Measurements from ENCODE around the gene CELSR2.
A peak's percentile ranks its signal among the peaks of the same experiment; 100 is the strongest.
"Not testable (repeated sequence)": the region's sequence is repeated elsewhere in the genome, so short reads cannot be mapped to it uniquely, and the experiment has no call there.

The CELSR2 gene

GRCh38 chr1:109283748-109284600 lies 34.6 kb downstream of the CELSR2 start:
- H3K4me3 Mint-ChIP-seq, result peak overlapping the region; percentile 97
- no peaks in the 10 kb centered on the region for H3K36me3 Mint-ChIP-seq
- H3K4me1 Mint-ChIP-seq (ENCODE audit: low read depth), result peaks cover 9% of the 10 kb centered on the region
- H3K27me3 Mint-ChIP-seq, result no peaks in the 10 kb centered on the region
- no peaks in the 10 kb centered on the region for H3K9me3 Mint-ChIP-seq (ENCODE audit: low read depth)
- H3K27ac Mint-ChIP-seq, result peak overlapping the region; percentile 89

GRCh38 chr1:109286762-109287161 lies 37.4 kb downstream of the CELSR2 start:
- H3K27me3 Mint-ChIP-seq; H3K4me1 Mint-ChIP-seq (ENCODE audit: low read depth); H3K9me3 Mint-ChIP-seq (ENCODE audit: low read depth); H3K27ac Mint-ChIP-seq; H3K36me3 Mint-ChIP-seq; H3K4me3 Mint-ChIP-seq: not testable (repeated sequence)

- Mint-ChIP-seq H3K27me3 (no peaks in the 10 kb centered on the region), H3K9me3 (ENCODE audit: low read depth) (no peaks in the 10 kb centered on the region), H3K27ac (no peak overlapping the region), H3K36me3 (no peaks in the 10 kb centered on the region), H3K4me1 (ENCODE audit: low read depth) (no peaks in the 10 kb centered on the region), H3K4me3 (no peak overlapping the region)
Measured at GRCh38 chr1:109290137-109290536, 40.8 kb downstream of the CELSR2 start.

GRCh38 chr1:109290998-109291397 lies 41.7 kb downstream of the CELSR2 start:
- H3K27me3 Mint-ChIP-seq, result peaks cover 3% of the 10 kb centered on the region
- H3K4me3 Mint-ChIP-seq, result no peak overlapping the region
- H3K9me3 Mint-ChIP-seq (ENCODE audit: low read depth), result no peaks in the 10 kb centered on the region
- no peak overlapping the region for H3K27ac Mint-ChIP-seq
- H3K36me3 Mint-ChIP-seq, result no peaks in the 10 kb centered on the region
- no peaks in the 10 kb centered on the region for H3K4me1 Mint-ChIP-seq (ENCODE audit: low read depth)

- Mint-ChIP-seq H3K27me3 (peaks cover 3% of the 10 kb centered on the region), H3K27ac (no peak overlapping the region)
Measured at GRCh38 chr1:109292364-109292763, 43.0 kb downstream of the CELSR2 start.

GRCh38 chr1:109293026-109293425 lies 43.7 kb downstream of the CELSR2 start:
- Mint-ChIP-seq H3K4me3 (no peak overlapping the region), H3K36me3 (no peaks in the 10 kb centered on the region), H3K27me3 (peaks cover 3% of the 10 kb centered on the region), H3K9me3 (ENCODE audit: low read depth) (no peaks in the 10 kb centered on the region), H3K4me1 (ENCODE audit: low read depth) (no peaks in the 10 kb centered on the region), H3K27ac (no peak overlapping the region)

More at GRCh38 chr1:109292364-109292763, 43.0 kb downstream of the CELSR2 start:
- Mint-ChIP-seq H3K4me1 (ENCODE audit: low read depth) (no peaks in the 10 kb centered on the region), H3K4me3 (no peak overlapping the region), H3K36me3 (no peaks in the 10 kb centered on the region), H3K9me3 (ENCODE audit: low read depth) (no peaks in the 10 kb centered on the region)

- H3K9me3 Mint-ChIP-seq (ENCODE audit: low read depth), result no peaks in the 10 kb centered on the region
- H3K36me3 Mint-ChIP-seq, result no peaks in the 10 kb centered on the region
- no peaks in the 10 kb centered on the region for H3K4me1 Mint-ChIP-seq (ENCODE audit: low read depth)
- H3K27ac Mint-ChIP-seq, result no peak overlapping the region
- peaks cover 3% of the 10 kb centered on the region for H3K27me3 Mint-ChIP-seq
- H3K4me3 Mint-ChIP-seq, result no peak overlapping the region
Measured at GRCh38 chr1:109294481-109294880, 45.1 kb downstream of the CELSR2 start.

GRCh38 chr1:109295712-109296415 lies 46.5 kb downstream of the CELSR2 start:
- Mint-ChIP-seq H3K4me1 (ENCODE audit: low read depth) (no peaks in the 10 kb centered on the region), H3K9me3 (ENCODE audit: low read depth) (no peaks in the 10 kb centered on the region), H3K4me3 (no peak overlapping the region), H3K27ac (no peak overlapping the region), H3K36me3 (no peaks in the 10 kb centered on the region), H3K27me3 (peaks cover 3% of the 10 kb centered on the region)

GRCh38 chr1:109296782-109297181 lies 47.4 kb downstream of the CELSR2 start:
- Mint-ChIP-seq H3K27ac (no peak overlapping the region), H3K4me1 (ENCODE audit: low read depth) (no peaks in the 10 kb centered on the region), H3K9me3 (ENCODE audit: low read depth) (no peaks in the 10 kb centered on the region), H3K27me3 (peaks cover 3% of the 10 kb centered on the region), H3K36me3 (no peaks in the 10 kb centered on the region), H3K4me3 (no peak overlapping the region)

- no peak overlapping the region for H3K27ac Mint-ChIP-seq
- peaks cover 3% of the 10 kb centered on the region for H3K27me3 Mint-ChIP-seq
- no peaks in the 10 kb centered on the region for H3K9me3 Mint-ChIP-seq (ENCODE audit: low read depth)
- no peaks in the 10 kb centered on the region for H3K4me1 Mint-ChIP-seq (ENCODE audit: low read depth)
- H3K36me3 Mint-ChIP-seq, result no peaks in the 10 kb centered on the region
- H3K4me3 Mint-ChIP-seq, result no peak overlapping the region
Measured at GRCh38 chr1:109298666-109299557, 49.6 kb downstream of the CELSR2 start.

GRCh38 chr1:109299558-109300343 lies 50.4 kb downstream of the CELSR2 start:
- Mint-ChIP-seq H3K27ac (no peak overlapping the region), H3K9me3 (ENCODE audit: low read depth) (no peaks in the 10 kb centered on the region), H3K4me1 (ENCODE audit: low read depth) (no peaks in the 10 kb centered on the region), H3K4me3 (no peak overlapping the region), H3K36me3 (no peaks in the 10 kb centered on the region), H3K27me3 (peaks cover 3% of the 10 kb centered on the region)

GRCh38 chr1:109300650-109301151 lies 51.4 kb downstream of the CELSR2 start:
- no peaks in the 10 kb centered on the region for H3K4me1 Mint-ChIP-seq (ENCODE audit: low read depth)
- H3K27ac Mint-ChIP-seq, result no peak overlapping the region
- no peaks in the 10 kb centered on the region for H3K36me3 Mint-ChIP-seq

GRCh38 chr1:109301874-109302273 lies 52.5 kb downstream of the CELSR2 start:
- Mint-ChIP-seq H3K36me3 (no peaks in the 10 kb centered on the region), H3K4me1 (ENCODE audit: low read depth) (no peaks in the 10 kb centered on the region), H3K27me3 (no peaks in the 10 kb centered on the region), H3K9me3 (ENCODE audit: low read depth) (no peaks in the 10 kb centered on the region), H3K4me3 (no peak overlapping the region), H3K27ac (no peak overlapping the region)

More at GRCh38 chr1:109300650-109301151, 51.4 kb downstream of the CELSR2 start:
- Mint-ChIP-seq H3K27me3 (peaks cover under 1% of the 10 kb centered on the region), H3K4me3 (no peak overlapping the region), H3K9me3 (ENCODE audit: low read depth) (no peaks in the 10 kb centered on the region)
